GM12892 (cell line): ENCODE data around the gene AGPAT2.

Source experiments
- POLR2A ChIP-seq: IDR thresholded peaks from 2 replicates; pipeline ENCODE4 v1.6.1; 2011; ENCODE audit warnings: low read depth, low read length, control low read depth
- POLR2AphosphoS5 ChIP-seq: IDR thresholded peaks from 2 replicates; pipeline ENCODE4 v1.6.1; 2011; ENCODE audit warnings: low read depth, low read length, control low read depth

DNA sequence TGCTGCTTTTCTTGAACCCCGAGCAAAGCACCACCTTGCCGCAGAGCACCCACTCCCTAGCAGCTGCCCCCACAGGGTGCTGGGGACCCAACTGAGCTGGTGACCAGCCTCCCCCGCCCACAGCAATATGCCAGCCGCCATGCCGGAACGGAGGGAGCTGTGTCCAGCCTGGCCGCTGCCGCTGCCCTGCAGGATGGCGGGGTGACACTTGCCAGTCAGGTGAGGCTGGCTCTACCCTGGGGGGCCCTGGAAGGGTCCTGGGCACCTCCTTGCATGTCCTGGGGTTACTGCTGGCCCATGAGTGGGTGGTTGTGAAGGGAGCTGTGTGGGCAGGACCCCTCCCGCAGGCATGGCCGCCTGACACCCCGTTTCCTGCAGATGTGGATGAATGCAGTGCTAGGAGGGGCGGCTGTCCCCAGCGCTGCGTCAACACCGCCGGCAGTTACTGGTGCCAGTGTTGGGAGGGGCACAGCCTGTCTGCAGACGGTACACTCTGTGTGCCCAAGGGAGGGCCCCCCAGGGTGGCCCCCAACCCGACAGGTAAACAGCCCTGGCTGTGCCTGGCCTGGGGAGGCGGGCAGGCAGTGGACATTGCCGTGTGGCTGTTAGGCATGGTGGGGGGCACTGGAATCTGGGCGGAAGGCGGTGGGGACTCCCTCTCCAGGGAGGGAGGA is 17.3 kb downstream of the AGPAT2 start:
- no peak for TF ChIP-seq POLR2AphosphoS5
- TF ChIP-seq POLR2A = no peak
